DND-41 (cell line): ENCODE measurements around the gene RIMOC1.

ENCODE experiments used
- ATAC-seq: fragments of 200-7000 bp; cut with Tn5 transposase; 3 replicates; pipeline ENCODE4 v1.9.1; 2021; ENCODE audit warnings: low read depth; ENCODE audit not compliant: insufficient read depth
- DNase-seq: peaks from one replicate; pipeline ENCODE4 v3.0.0-alpha.2; 2020
- H2AFZ ChIP-seq: 2 replicates; pipeline ENCODE4 v1.6.0; 2012; ENCODE audit warnings: low read depth, low read length
- H3K27ac ChIP-seq: 2 replicates; pipeline ENCODE4 v1.5.1; 2012; ENCODE audit warnings: low read length, inconsistent platforms
- H3K27me3 ChIP-seq: fragments of 200-600 bp; sonication (generic); 2 replicates; pipeline ENCODE4 v1.6.0; 2012; ENCODE audit warnings: low read length, mild to moderate bottlenecking, inconsistent platforms; ENCODE audit not compliant: insufficient read depth, poor library complexity
- H3K36me3 ChIP-seq: 2 replicates; pipeline ENCODE4 v1.5.1; 2012; ENCODE audit warnings: low read length, inconsistent platforms; ENCODE audit not compliant: insufficient read depth
- H3K4me1 ChIP-seq: 2 replicates; pipeline ENCODE4 v1.5.1; 2012; ENCODE audit warnings: mild to moderate bottlenecking, low read length; ENCODE audit not compliant: insufficient read depth
- H3K4me2 ChIP-seq: 2 replicates; pipeline ENCODE4 v1.6.0; 2012; ENCODE audit warnings: mild to moderate bottlenecking, moderate library complexity, low read length, inconsistent platforms; ENCODE audit not compliant: insufficient read depth
- H3K4me3 ChIP-seq, 2 experiments: fragments of 200-600 bp in 1 of 2; shearing (Covaris generic) in 1 of 2; 2 replicates each; pipeline ENCODE4 v1.5.1; 2012 to 2016; ENCODE audit warnings: inconsistent platforms in 2 of 2, low read length in 2 of 2, mild to moderate bottlenecking in 2 of 2, low read depth in 1 of 2, moderate library complexity in 1 of 2
- H3K79me2 ChIP-seq: 2 replicates; pipeline ENCODE4 v1.6.0; 2012; ENCODE audit warnings: low read length, inconsistent platforms; ENCODE audit not compliant: insufficient read depth
- H3K9ac ChIP-seq: 2 replicates; pipeline ENCODE4 v1.6.0; 2012; ENCODE audit warnings: low read depth, mild to moderate bottlenecking, inconsistent platforms, low read length, moderate library complexity
- H3K9me3 ChIP-seq: 2 replicates; pipeline ENCODE4 v1.5.1; 2012; ENCODE audit warnings: low read length, moderate library complexity, mild to moderate bottlenecking, inconsistent platforms; ENCODE audit not compliant: insufficient read depth, severe bottlenecking
- H4K20me1 ChIP-seq: 2 replicates; pipeline ENCODE4 v1.6.0; 2012; ENCODE audit warnings: low read length; ENCODE audit not compliant: insufficient read depth
- CTCF ChIP-seq: IDR thresholded peaks from 2 replicates; pipeline ENCODE4 v1.5.1; 2012; ENCODE audit warnings: borderline replicate concordance, low read length, moderate library complexity, mild to moderate bottlenecking; ENCODE audit not compliant: poor library complexity, severe bottlenecking; ENCODE audit errors: extremely low read depth
- EZH2 ChIP-seq: IDR thresholded peaks from 3 replicates; pipeline ENCODE4 v1.6.1; 2012; ENCODE audit warnings: borderline replicate concordance, low read depth, mild to moderate bottlenecking, moderate library complexity, low read length, inconsistent platforms; ENCODE audit not compliant: severe bottlenecking

The RIMOC1 gene

GRCh38 chr5:41924872-41925554 lies 20.9 kb downstream of the RIMOC1 start, which contains the start of gene FBXO4:
Gene FBXO4, plus strand, starts transcription at chr5:41925281. Its CDS starts 29 bp downstream, at chr5:41925310.
- H3K79me2 ChIP-seq, result peaks cover 15% of the 10 kb centered on the region
- H2AFZ ChIP-seq, result peak within 1 kb of the TSS; percentile 95
- peak; percentile 80 for TF ChIP-seq CTCF
- no peak for TF ChIP-seq EZH2
- peaks cover 21% of the 10 kb centered on the region for H3K36me3 ChIP-seq
- peak within 1 kb of the TSS; percentile 100 for H3K9ac ChIP-seq
- DNase-seq, result peak; percentile 89
- ATAC-seq, result peak; percentile 97
- H3K4me2 ChIP-seq, result peak within 1 kb of the TSS; percentile 71
- H3K27me3 ChIP-seq, result no peaks in the 10 kb centered on the region
- H3K4me3 ChIP-seq, result peak within 1 kb of the TSS; percentile 88 to 92
- H3K27ac ChIP-seq, result peak within 1 kb of the TSS; percentile 83
- peaks cover 36% of the 10 kb centered on the region for H3K4me1 ChIP-seq
- no peaks in the 10 kb centered on the region for H3K9me3 ChIP-seq
- no peaks in the 10 kb centered on the region for H4K20me1 ChIP-seq

- peak; percentile 42 for DNase-seq
- Histone ChIP-seq H3K9ac (peak overlapping the region; percentile 100), H2AFZ (peak overlapping the region; percentile 95), H3K4me1 (peaks cover 36% of the 10 kb centered on the region), H3K27me3 (no peaks in the 10 kb centered on the region), H3K4me3 (peak overlapping the region; percentile 88 to 92), H3K79me2 (peaks cover 15% of the 10 kb centered on the region), H3K9me3 (no peaks in the 10 kb centered on the region), H3K4me2 (peak overlapping the region; percentile 71), H4K20me1 (no peaks in the 10 kb centered on the region), H3K27ac (peak overlapping the region; percentile 83), H3K36me3 (peaks cover 21% of the 10 kb centered on the region)
- peak; percentile 50 for ATAC-seq
- TF ChIP-seq CTCF (no peak), EZH2 (no peak)
Observed at GRCh38 chr5:41925555-41925951, 21.4 kb downstream of the RIMOC1 start.

GRCh38 chr5:41927604-41928003 lies 23.5 kb downstream of the RIMOC1 start:
- Histone ChIP-seq H3K4me3 (no peak overlapping the region), H3K27ac (no peak overlapping the region), H3K9me3 (no peaks in the 10 kb centered on the region), H4K20me1 (no peaks in the 10 kb centered on the region), H3K79me2 (peaks cover 15% of the 10 kb centered on the region), H3K36me3 (peaks cover 30% of the 10 kb centered on the region), H3K9ac (no peak overlapping the region), H3K4me1 (peaks cover 36% of the 10 kb centered on the region), H3K4me2 (peak overlapping the region; percentile 5; the same call in 1 of the 2 replicates), H2AFZ (no peak overlapping the region), H3K27me3 (no peaks in the 10 kb centered on the region)
- ATAC-seq (no peak), DNase-seq (no peak)
- TF ChIP-seq EZH2, result no peak
- no peak for TF ChIP-seq CTCF
